HPDE6-E6E7 (cell line): ENCODE measurements around the gene TMEM179.
A peak's percentile ranks its signal among the peaks of the same experiment; 100 is the strongest.
"Not testable (repeated sequence)": the region's sequence is repeated elsewhere in the genome, so short reads cannot be mapped to it uniquely, and the experiment has no call there.

Experiments
- DNase-seq: peaks from one replicate; pipeline ENCODE4 v3.0.0; 2011; ENCODE audit warnings: missing footprints; ENCODE audit errors: extremely low spot score

The TMEM179 gene

GRCh38 chr14:104604458-104605449 lies at the start of gene TMEM179:
TSS of gene TMEM179 (minus strand) at chr14:104604772. CDS start at chr14:104604741, 31 bp downstream.
- no peak for DNase-seq

GRCh38 chr14:104654119-104654518 lies 49.5 kb upstream of the TMEM179 start:
- no peak for DNase-seq

- not testable (repeated sequence) for DNase-seq
Observed at GRCh38 chr14:104653130-104653920, 48.8 kb upstream of the TMEM179 start.

- DNase-seq: no peak
Observed at GRCh38 chr14:104652386-104652785, 47.8 kb upstream of the TMEM179 start.

GRCh38 chr14:104651876-104652260 lies 47.3 kb upstream of the TMEM179 start:
- DNase-seq: no peak

- DNase-seq: no peak
Observed at GRCh38 chr14:104650981-104651875, 46.7 kb upstream of the TMEM179 start.

- DNase-seq: peak; percentile 70
Observed at GRCh38 chr14:104650057-104650980, 45.7 kb upstream of the TMEM179 start.

GRCh38 chr14:104647467-104648043 lies 43.0 kb upstream of the TMEM179 start:
- DNase-seq: no peak

GRCh38 chr14:104644656-104645378 lies 40.2 kb upstream of the TMEM179 start:
- no peak for DNase-seq

- DNase-seq: no peak
Observed at GRCh38 chr14:104644091-104644635, 39.6 kb upstream of the TMEM179 start.

- no peak for DNase-seq
Observed at GRCh38 chr14:104643306-104643705, 38.7 kb upstream of the TMEM179 start.

GRCh38 chr14:104642540-104642868 lies 37.9 kb upstream of the TMEM179 start:
- no peak for DNase-seq

GRCh38 chr14:104641753-104642539 lies 37.4 kb upstream of the TMEM179 start:
- no peak for DNase-seq

GRCh38 chr14:104640681-104641080 lies 36.1 kb upstream of the TMEM179 start:
- DNase-seq: no peak

- peak; percentile 81 for DNase-seq
Observed at GRCh38 chr14:104639885-104640548, 35.4 kb upstream of the TMEM179 start.

- no peak for DNase-seq
Observed at GRCh38 chr14:104639471-104639870, 34.9 kb upstream of the TMEM179 start.

GRCh38 chr14:104638927-104639450 lies 34.4 kb upstream of the TMEM179 start:
- no peak for DNase-seq

- no peak for DNase-seq
Observed at GRCh38 chr14:104638190-104638589, 33.6 kb upstream of the TMEM179 start.
